ENCODE results near the gene ATG13. TPM values are rescaled to one million over a fixed set of nuclear protein-coding genes. Genes with fewer than 3 reads are reported as not detected.

Gene ATG13
- total RNA-seq, 2 donors from 2014 or later, result 36.8 to 76.8 TPM

DNA sequence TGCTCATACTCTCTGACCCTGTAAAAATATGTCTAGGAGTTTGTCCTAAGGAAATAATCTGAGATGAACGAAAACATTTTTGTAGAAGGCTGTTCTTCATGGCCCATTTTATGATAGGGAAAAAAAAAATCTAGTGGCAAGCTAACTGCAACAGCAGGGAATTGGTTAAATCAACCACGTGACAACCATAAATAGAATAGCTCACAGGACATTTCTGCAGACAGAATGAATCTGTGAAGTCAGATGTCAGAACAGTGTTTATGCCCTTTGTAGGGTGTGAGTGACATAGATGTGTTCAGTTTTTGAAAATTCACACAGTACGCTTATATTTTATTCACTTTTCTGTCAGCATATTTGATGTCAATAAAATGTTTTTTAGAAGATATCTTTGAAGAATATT, 67.0 kb downstream of the ATG13 start:
- Histone ChIP-seq H3K4me1 (peaks cover 4% of the 10 kb centered on the region), H3K4me3 (no peak overlapping the region), H3K9me3 (no peaks in the 10 kb centered on the region), H3K27me3 (no peaks in the 10 kb centered on the region), H3K36me3 (replicated peaks in 1 of 2; ENCODE audit: insufficient read depth in 1 of 2, low read depth in 2 of 2) (peaks cover 0 to 19% of the 10 kb centered on the region in 2 donors), H3K27ac (no peak overlapping the region)
- DNase-seq, result no peak
- ATAC-seq, result no peak
- WGBS, 2 donors, result 74 to 86% methylated on average over 3 of the region's 3 CpGs
- TF ChIP-seq POLR2A (IDR thresholded peaks at IDR 0.05), result no peak
- TF ChIP-seq, protein P1, sequence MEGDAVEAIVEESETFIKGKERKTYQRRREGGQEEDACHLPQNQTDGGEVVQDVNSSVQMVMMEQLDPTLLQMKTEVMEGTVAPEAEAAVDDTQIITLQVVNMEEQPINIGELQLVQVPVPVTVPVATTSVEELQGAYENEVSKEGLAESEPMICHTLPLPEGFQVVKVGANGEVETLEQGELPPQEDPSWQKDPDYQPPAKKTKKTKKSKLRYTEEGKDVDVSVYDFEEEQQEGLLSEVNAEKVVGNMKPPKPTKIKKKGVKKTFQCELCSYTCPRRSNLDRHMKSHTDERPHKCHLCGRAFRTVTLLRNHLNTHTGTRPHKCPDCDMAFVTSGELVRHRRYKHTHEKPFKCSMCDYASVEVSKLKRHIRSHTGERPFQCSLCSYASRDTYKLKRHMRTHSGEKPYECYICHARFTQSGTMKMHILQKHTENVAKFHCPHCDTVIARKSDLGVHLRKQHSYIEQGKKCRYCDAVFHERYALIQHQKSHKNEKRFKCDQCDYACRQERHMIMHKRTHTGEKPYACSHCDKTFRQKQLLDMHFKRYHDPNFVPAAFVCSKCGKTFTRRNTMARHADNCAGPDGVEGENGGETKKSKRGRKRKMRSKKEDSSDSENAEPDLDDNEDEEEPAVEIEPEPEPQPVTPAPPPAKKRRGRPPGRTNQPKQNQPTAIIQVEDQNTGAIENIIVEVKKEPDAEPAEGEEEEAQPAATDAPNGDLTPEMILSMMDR (IDR thresholded peaks at IDR 0.05), result no peak
- intact Hi-C loops (cut with DNase I), result no loop called here

DNA sequence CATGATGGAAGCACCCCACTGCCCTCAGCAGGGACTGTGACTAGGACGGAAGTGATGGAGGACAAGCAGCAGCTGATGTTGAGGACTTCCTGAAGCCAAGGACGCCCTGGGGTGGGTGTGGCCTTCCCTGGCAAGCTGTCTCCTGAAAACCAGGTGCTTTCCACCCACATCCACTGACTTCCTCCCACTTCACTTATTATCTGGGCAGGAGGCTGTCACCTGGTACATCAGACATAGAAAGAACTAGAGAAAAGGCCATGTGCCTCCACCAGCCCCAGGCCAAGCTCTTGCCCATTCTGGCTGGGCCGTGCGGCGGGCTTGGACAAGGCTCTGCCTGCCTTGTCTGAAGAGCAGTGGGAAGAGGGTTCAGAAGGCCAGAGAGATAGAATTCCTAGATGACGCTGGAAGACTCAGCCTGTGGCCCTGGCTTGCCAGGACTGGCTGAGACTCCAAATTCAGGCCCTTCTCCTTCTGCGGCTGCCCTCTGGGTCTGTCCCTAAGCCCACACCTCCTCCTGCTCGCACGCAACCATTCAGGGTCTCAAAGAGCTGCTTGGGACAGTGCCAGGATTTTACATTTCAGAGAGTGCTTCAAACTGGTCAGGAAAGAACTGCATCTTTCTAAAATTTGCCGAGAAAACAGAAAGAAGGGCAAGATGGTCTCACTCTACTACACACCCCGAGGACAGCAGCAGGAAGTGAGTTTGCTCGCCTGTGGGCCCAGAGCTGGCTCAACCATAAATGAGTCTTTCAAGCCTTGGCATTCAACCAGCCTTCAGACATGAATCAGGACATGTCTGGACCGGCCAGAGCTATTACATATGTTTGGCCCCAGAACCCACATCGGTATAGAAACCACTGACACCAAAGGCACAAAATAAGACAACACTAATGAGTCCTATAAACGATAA, 69.8 kb downstream of the ATG13 start:
- TF ChIP-seq, protein P1 (IDR thresholded peaks at IDR 0.05), result no peak
- TF ChIP-seq POLR2A (IDR thresholded peaks at IDR 0.05), result no peak
- no peak for DNase-seq
- intact Hi-C loops (cut with DNase I), result no loop called here
- H3K27me3 ChIP-seq, result no peaks in the 10 kb centered on the region
- no peaks in the 10 kb centered on the region for H3K9me3 ChIP-seq
- peaks cover 0 to 5% of the 10 kb centered on the region in 2 donors for H3K36me3 ChIP-seq (replicated peaks in 1 of 2; ENCODE audit: insufficient read depth in 1 of 2, low read depth in 2 of 2)
- 82 to 86% methylated on average over 14 to 15 of the region's 15 CpGs for WGBS, 2 donors
- H3K4me1 ChIP-seq, result no peaks in the 10 kb centered on the region
- no peak for ATAC-seq
- no peak overlapping the region for H3K27ac ChIP-seq
- no peak overlapping the region for H3K4me3 ChIP-seq

DNA sequence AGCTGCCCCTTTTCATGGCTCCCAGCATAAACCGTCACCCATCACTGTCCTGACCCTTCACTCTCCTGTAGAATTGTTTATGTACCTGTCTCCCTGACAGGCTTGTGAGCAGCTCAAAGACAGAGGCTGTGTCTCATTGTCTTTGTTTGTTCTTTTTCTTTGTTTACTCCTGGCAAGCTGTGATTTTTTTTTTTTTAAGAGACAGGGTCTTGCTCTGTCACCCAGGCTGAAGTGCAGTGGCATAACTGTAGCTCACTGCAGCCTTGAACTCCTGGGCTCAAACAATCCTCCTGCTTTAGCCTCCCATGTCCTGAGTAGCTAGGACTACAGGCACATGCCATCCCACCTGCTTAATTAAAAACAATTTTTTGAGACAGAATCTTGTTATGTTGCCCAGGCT, 73.3 kb downstream of the ATG13 start:
- Histone ChIP-seq H3K27ac (no peak overlapping the region), H3K9me3 (no peaks in the 10 kb centered on the region), H3K36me3 (replicated peaks in 1 of 2; ENCODE audit: insufficient read depth in 1 of 2, low read depth in 2 of 2) (peaks cover 0 to 12% of the 10 kb centered on the region in 2 donors), H3K4me1 (no peaks in the 10 kb centered on the region), H3K27me3 (no peaks in the 10 kb centered on the region), H3K4me3 (no peak overlapping the region)
- WGBS, 2 donors, result 94 to 100% methylated on average over 1 of the region's 1 CpG
- ATAC-seq (no peak), DNase-seq (no peak)
- intact Hi-C loops (cut with DNase I), result no loop called here
- TF ChIP-seq, protein P1 (IDR thresholded peaks at IDR 0.05), result no peak
- no peak for TF ChIP-seq POLR2A (IDR thresholded peaks at IDR 0.05)

DNA sequence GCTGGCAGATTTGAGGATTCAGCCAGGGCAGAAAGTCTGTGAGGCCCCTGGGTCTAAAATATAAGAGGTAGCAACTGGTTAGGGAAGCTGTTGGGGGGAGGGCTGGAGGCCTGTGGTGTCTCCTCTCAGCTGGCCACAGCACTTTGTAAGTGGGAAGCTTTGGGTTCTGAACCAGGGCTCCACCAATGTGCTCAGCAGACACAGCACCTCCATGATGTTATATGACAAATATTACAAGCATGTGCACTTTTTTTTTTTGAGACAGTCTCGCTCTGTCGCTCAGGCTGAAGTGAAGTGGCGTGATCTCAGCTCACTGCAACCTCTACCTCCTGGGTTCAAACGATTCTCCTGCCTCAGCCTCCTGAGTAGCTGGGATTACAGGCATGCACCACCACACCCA, 75.1 kb downstream of the ATG13 start:
- Histone ChIP-seq H3K27me3 (no peaks in the 10 kb centered on the region), H3K36me3 (replicated peaks in 1 of 2; ENCODE audit: insufficient read depth in 1 of 2, low read depth in 2 of 2) (peaks cover 0 to 10% of the 10 kb centered on the region in 2 donors)
- WGBS, 2 donors, result 87 to 96% methylated on average over 4 of the region's 4 CpGs

DNA sequence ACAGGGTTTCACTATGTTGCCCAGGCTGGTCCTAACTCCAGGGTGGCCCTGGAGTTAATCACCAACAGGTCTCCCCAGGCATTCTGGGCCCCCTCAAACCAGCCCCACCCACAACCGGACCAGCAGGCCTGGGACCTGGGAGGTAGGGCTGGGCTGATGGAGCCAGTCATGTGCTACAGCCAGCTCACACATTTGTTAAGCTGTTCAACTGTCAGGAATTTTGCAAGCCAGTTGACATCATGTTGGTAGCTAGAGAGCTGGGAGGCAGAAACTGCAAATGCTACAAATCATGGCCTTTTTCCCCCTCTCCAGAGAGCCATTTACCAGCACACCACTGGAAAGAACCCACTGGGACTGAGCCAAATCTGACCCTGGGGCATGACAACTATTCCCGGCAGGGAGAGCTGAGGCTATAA, 76.3 kb downstream of the ATG13 start:
- H3K36me3 ChIP-seq (replicated peaks in 1 of 2; ENCODE audit: insufficient read depth in 1 of 2, low read depth in 2 of 2), result peaks cover 0 to 10% of the 10 kb centered on the region in 2 donors
- no peak for TF ChIP-seq POLR2A (IDR thresholded peaks at IDR 0.05)
- TF ChIP-seq, protein P1 (IDR thresholded peaks at IDR 0.05), result no peak
- ATAC-seq (no peak), DNase-seq (no peak)
- intact Hi-C loops (cut with DNase I), result no loop called here
- peaks cover 14% of the 10 kb centered on the region for H3K4me1 ChIP-seq
- no peaks in the 10 kb centered on the region for H3K9me3 ChIP-seq
- no peak overlapping the region for H3K4me3 ChIP-seq
- H3K27ac ChIP-seq, result no peak overlapping the region
- 52 to 82% methylated on average over 2 of the region's 2 CpGs for WGBS, 2 donors
- no peaks in the 10 kb centered on the region for H3K27me3 ChIP-seq

More for the DNA sequence above, 75.1 kb downstream of the ATG13 start:
- Histone ChIP-seq H3K9me3 (no peaks in the 10 kb centered on the region), H3K4me1 (peaks cover 3% of the 10 kb centered on the region), H3K4me3 (no peak overlapping the region), H3K27ac (no peak overlapping the region)
- no peak for DNase-seq
- ATAC-seq, result no peak
- intact Hi-C loops (cut with DNase I), result no loop called here
- TF ChIP-seq POLR2A (IDR thresholded peaks at IDR 0.05), result no peak
